RWPE2 (cell line): ENCODE data around the gene KRT86.

Experiments
- ATAC-seq: fragments of 200-7000 bp; cut with Tn5 transposase; 3 replicates; pipeline ENCODE4 v1.9.1; 2021; ENCODE audit warnings: low read depth
- DNase-seq: peaks from one replicate; pipeline ENCODE4 v3.0.0-alpha.2; 2020; ENCODE audit warnings: low spot score
- H3K27ac ChIP-seq: fragments of 450-650 bp; 2 replicates; pipeline ENCODE4 v1.5.1; 2017; ENCODE audit warnings: mild to moderate bottlenecking; ENCODE audit not compliant: poor library complexity, severe bottlenecking
- H3K27me3 ChIP-seq: fragments of 250-450 bp; sonication (Bioruptor Pico); 2 replicates; pipeline ENCODE4 v1.5.1; 2021; ENCODE audit warnings: mild to moderate bottlenecking, moderate library complexity; ENCODE audit not compliant: insufficient read depth, poor library complexity, severe bottlenecking
- H3K36me3 ChIP-seq: fragments of 250-450 bp; sonication (Bioruptor Pico); 2 replicates; pipeline ENCODE4 v1.5.1; 2020; ENCODE audit warnings: low read depth, mild to moderate bottlenecking, moderate library complexity
- H3K4me1 ChIP-seq: fragments of 250-450 bp; sonication (Bioruptor Pico); 2 replicates; pipeline ENCODE4 v1.5.1; 2021; ENCODE audit warnings: mild to moderate bottlenecking, moderate library complexity; ENCODE audit not compliant: insufficient read depth, poor library complexity, severe bottlenecking
- H3K4me3 ChIP-seq: fragments of 250-450 bp; sonication (Bioruptor Pico); 2 replicates; pipeline ENCODE4 v1.5.1; 2021; ENCODE audit warnings: mild to moderate bottlenecking, moderate library complexity; ENCODE audit not compliant: severe bottlenecking
- H3K9me3 ChIP-seq: fragments of 250-450 bp; sonication (Bioruptor Pico); 2 replicates; pipeline ENCODE4 v1.5.1; 2021; ENCODE audit warnings: mild to moderate bottlenecking, moderate library complexity; ENCODE audit not compliant: severe bottlenecking
- TF ChIP-seq, protein P1 (sequence below): fragments of 450-650 bp; IDR thresholded peaks from one replicate; pipeline ENCODE4 v1.5.1; 2017; ENCODE audit warnings: mild to moderate bottlenecking, moderate library complexity; ENCODE audit not compliant: poor library complexity, severe bottlenecking

KRT86 gene

DNA sequence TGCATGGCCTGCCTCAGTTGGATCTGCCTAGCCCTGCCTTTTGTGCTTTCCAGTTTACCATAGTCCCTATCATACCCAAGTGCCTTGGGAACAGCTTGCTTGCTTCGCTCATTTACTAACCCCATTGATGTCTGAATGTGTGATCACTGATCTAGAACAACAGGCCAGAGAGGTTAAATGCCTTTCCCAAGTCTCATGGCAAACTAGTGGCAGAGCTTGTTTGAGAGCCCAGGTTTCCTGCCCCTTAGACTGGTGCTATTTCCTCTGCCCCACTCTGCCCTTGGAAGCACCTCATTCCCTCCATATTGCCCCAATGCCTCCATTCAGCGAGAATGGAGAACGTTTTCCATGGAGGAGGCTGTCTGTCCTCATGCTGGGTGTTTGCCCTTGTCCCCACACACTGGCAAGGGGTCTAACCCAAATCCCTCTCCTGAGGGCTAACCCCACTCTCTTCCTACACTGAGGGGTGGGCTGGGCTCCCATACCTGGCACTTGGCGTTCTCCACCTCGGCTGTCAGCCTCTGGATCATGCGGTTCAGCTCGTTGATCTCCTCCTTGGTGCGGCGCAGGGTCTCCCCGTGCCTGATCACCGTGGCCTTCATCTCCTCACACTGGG is 21.6 kb upstream of the KRT86 start:
- Histone ChIP-seq H3K4me1 (no peaks in the 10 kb centered on the region), H3K27ac (peak overlapping the region; percentile 99), H3K27me3 (no peaks in the 10 kb centered on the region), H3K36me3 (peaks cover 3% of the 10 kb centered on the region; the same call in 1 of the 2 replicates), H3K4me3 (no peak overlapping the region), H3K9me3 (no peaks in the 10 kb centered on the region)
- ATAC-seq (no peak), DNase-seq (peak; percentile 45)
- TF ChIP-seq, protein P1, sequence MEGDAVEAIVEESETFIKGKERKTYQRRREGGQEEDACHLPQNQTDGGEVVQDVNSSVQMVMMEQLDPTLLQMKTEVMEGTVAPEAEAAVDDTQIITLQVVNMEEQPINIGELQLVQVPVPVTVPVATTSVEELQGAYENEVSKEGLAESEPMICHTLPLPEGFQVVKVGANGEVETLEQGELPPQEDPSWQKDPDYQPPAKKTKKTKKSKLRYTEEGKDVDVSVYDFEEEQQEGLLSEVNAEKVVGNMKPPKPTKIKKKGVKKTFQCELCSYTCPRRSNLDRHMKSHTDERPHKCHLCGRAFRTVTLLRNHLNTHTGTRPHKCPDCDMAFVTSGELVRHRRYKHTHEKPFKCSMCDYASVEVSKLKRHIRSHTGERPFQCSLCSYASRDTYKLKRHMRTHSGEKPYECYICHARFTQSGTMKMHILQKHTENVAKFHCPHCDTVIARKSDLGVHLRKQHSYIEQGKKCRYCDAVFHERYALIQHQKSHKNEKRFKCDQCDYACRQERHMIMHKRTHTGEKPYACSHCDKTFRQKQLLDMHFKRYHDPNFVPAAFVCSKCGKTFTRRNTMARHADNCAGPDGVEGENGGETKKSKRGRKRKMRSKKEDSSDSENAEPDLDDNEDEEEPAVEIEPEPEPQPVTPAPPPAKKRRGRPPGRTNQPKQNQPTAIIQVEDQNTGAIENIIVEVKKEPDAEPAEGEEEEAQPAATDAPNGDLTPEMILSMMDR, result no peak

DNA sequence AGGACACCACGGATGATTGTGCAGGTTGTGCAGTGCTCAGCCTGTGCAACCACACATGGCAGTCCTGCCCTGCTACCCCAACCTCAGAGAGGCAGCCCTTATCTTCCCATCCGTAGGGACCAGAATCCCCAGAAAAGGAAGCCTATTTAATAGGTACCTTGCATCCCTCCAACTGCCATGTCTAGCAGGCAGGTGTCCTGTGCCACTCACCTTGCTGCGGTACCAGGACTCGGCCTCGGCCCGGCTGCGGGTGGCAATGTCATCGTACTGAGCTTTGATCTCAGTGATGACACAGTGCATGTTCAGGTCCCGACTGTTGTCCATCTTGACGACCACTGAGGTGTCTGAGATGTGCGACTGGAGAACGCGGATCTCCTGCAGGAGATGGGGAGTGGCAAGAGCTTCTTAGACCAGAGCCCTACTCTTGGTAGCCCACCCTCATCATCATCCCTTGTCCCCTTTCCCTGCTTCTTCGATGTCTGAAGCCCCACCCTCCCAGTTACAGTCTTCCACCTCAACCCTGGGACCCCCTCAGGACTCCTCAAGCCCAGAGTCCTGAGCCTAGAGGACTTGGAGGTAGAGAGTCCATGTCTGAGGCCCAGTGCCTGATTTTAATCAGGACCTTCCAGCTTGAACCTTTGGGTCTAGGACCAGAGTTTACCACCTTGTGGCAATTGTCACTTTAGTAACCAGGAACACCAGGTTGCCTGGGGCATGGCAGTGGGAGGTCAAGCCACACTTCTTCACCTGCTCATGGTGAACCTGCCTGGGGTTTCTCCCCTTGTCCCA is 20.9 kb upstream of the KRT86 start:
- Histone ChIP-seq H3K36me3 (no peaks in the 10 kb centered on the region), H3K4me1 (no peaks in the 10 kb centered on the region), H3K27me3 (no peaks in the 10 kb centered on the region), H3K9me3 (no peaks in the 10 kb centered on the region), H3K27ac (peak overlapping the region; percentile 99), H3K4me3 (no peak overlapping the region)
- DNase-seq (peak; percentile 40), ATAC-seq (no peak)
- TF ChIP-seq, protein P1, result no peak

DNA sequence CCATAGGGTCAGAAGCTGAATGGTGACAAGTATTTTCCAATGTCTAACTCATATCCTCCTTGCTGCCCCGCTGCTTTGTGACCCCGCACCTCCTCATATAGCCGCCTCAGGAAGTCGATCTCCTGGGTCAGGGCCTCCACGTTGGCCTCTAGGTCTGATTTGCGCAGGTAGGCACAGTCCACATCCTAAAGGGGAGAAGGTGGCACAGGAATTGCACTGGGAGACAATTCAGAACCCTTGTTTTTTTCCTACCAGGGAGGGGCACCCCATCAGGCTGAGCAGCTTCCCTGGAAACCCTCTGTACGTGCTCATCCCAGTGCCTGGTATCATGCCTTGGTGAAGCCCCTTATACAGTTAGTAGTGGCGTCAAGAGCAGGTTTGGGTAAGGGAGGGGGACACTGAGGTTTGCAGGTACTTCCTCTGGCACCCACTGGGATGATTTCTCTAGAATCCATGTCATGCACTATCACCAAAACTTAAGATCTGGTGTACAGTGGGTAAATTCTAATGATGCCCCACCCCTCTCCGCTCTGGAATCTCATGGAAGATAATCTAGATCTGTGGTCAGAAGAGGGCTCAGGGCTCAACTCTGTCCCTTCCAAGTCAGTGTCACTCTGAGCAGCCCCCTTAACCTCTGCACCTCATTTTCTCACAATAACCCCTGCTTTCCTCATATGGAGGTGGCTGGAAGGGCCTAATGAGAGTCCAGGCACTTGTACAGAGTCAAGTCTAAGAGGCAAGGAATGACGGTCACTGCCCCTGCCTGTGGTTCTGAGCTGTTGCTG is 20.1 kb upstream of the KRT86 start:
- DNase-seq (peak; percentile 42), ATAC-seq (no peak)
- H3K36me3 ChIP-seq, result no peaks in the 10 kb centered on the region
- H3K4me1 ChIP-seq, result no peaks in the 10 kb centered on the region
- no peak overlapping the region for H3K27ac ChIP-seq
- TF ChIP-seq, protein P1, result no peak
- H3K4me3 ChIP-seq, result no peak overlapping the region
- no peaks in the 10 kb centered on the region for H3K27me3 ChIP-seq
- no peaks in the 10 kb centered on the region for H3K9me3 ChIP-seq

DNA sequence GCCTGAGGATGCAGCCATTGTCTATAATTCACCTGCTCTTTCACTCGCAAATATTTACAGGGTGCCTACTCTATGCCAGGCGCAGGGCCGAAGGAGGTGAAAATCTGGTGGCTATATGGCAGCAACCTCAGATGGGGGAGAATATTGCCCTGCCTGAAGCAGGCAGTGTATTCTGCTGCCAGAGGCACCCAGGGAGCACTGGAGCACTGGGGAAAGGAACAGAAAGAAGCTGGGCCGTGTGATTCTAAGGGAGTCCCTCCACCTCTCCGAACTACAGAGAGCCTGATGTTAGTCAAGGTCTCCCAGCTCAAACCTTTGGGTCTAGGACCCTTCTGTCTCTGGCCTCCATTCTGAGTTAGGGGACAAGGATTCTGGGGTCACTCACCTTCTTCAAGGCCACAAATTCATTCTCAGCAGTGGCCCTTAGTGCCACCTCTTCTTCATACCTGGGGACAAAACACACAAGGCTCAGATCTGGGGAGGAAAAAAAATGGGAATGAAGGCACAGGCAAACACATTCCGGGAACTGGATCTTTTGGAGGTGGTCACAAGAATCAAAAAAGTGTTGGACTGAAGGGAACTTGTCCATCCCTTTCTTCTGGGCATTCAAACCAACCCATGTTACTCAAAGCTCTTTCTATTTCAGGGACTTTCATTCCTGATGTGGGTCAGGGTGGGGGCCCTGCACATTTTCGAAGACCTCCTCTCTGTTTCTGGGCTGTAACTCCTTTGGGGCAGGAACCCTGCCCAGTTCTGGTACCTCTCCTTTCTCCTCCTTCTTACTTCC is 19.3 kb upstream of the KRT86 start:
- H3K27ac ChIP-seq, result no peak overlapping the region
- TF ChIP-seq, protein P1, result no peak
- H3K27me3 ChIP-seq, result no peaks in the 10 kb centered on the region
- H3K36me3 ChIP-seq, result no peaks in the 10 kb centered on the region
- ATAC-seq (no peak), DNase-seq (peak; percentile 16)
- no peaks in the 10 kb centered on the region for H3K4me1 ChIP-seq
- no peak overlapping the region for H3K4me3 ChIP-seq
- no peaks in the 10 kb centered on the region for H3K9me3 ChIP-seq
